NCI-H1436 (cell line): ENCODE measurements around the gene PEMT.

ENCODE experiments used
- DNase-seq: peaks from one replicate; lab custom pipeline; 2025; lab: John Stamatoyannopoulos, UW

The PEMT gene

GRCh38 chr17:17553217-17554195 lies 38.0 kb downstream of the PEMT start:
- no peak for DNase-seq

DNA sequence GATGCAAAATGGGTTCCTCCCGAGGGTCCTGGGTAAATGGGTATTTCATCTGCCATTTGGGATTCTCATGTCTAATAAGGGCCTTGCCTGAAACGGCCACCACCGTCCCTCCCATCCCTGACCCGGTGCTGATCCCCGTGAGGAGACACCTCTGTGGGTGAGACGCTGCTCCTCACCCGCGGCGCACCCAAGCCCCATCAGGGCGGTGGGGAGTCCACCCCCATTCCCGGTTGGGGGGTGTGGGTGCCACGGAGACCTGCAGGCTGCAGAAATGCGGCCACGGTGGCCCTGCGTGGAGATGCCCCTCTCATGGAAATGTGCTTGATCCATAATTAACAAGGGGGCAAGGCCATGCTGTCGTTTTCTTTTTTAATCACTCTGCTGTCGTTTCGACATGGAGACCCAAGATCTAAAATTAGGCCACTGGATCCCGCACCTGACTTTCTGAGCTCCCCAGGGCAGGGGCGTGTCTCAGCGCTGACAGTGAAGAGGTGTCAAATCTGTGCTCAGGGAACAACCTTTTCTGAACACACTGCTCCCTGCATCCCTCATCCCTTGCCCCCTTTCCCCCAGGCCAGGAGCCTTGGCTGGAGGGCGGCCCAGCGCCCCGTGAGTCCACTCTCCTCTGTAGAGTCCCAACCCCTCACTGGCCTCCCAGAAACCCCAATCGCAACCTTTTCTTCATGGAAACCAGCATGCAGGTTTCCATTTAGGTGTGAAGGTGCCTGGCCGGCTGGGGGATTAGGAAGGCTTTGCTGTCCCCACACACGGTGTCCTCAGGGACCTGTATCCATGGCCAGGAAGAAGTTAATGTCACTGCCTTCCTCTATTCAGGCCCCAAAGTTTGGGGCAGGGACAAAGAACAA lies 38.9 kb downstream of the PEMT start:
- DNase-seq: no peak

DNA sequence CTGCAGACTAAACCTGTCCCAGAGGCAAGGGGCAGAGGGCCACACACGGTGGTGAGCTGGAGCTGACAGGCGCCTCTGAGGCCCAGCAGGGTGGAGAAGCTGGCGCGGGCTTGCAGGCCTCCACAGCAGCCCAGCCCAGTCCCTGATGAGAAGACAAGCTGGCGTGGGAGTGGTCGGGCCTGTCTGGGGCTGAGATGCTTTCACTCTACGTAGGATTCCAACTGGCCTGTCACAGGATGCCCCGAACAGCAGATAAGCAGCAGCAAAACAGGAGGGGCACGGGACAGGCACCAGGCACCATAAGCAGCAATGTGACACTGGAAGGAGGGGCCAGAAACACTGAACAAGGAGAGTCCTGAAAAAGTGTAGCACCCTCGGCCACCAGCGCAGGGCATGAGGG lies 40.1 kb downstream of the PEMT start:
- DNase-seq: no peak

GRCh38 chr17:17549732-17550366 lies 41.7 kb downstream of the PEMT start:
- DNase-seq: no peak

- DNase-seq: no peak
Measured at GRCh38 chr17:17548044-17548443, 43.5 kb downstream of the PEMT start.

- DNase-seq: no peak
Measured at GRCh38 chr17:17547210-17547764, 44.2 kb downstream of the PEMT start.

DNA sequence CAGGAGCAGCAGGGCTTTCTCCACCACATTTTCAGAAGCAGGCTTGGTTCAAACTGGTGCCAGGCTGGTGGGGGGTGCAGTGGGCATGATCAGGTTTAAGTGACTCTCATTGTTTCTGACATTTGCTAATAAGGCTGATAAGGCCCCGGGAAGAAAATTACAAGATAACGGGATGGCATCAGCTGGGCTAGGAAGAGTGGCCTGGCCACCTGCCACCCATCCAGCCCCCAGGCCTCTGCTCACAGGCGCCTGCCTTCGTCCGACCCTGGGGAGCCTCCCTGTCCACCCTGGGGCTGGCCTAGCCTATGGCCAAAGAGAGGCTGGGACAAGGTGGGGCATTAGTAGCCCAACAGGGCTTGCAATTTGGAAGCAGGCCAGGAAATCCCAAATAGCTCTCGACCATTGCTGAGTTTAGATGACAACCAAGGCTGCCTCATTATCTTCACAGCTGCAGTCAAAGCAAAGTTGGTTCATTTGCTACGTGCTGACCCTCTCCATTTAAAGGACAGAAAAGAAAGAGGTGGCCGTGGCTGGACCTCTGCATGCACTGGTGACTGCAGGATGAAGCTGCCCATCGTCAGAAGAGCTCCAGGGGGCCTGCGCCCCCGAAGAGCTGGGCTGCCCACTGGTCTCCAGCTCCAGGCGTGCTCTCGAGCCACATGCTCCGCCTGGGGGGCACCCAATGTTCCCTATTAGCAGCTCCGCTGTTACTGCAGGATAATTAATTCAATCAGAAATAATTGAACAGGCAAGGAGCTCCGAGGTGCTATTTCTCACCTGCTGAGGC lies 44.9 kb downstream of the PEMT start:
- no peak for DNase-seq

- DNase-seq: no peak
Measured at GRCh38 chr17:17545984-17546383, 45.5 kb downstream of the PEMT start.

DNA sequence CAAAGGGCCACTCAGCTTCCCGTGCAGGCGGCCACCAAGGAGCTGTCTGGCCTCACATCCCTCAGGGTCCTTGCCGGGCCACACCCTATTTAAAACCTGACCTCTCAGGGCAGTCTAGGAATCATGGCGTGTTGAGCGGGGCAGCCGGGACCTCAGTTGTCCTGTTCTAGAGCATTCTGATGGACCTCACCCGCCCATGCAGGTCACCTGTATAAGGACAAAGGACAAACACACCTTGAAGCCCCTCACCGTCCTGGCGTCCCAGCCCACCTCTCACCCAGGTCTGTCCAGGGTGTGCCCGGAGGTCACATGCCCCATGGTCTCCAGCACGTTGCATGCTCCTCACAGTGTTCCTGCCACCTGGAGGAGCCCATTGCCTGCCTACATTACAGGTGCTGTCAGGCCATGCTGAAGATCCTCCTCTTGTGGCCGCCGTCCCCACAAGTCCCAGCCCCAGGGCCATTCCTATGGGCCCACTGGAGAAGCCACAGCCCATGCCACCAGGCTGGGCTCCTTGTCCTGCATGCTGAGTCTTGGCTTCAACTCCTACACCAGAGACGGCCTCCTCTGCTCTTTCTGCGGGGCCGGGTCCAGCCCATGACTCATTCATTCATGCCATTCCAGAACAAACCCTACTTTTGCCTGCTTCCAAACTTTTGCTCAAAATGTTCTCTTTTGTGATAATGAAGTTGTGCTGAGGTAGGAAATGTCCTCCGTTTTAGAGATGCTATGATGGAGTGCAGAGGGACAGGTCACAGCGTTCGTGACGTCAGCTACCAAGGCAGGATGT lies 46.3 kb downstream of the PEMT start:
- no peak for DNase-seq

GRCh38 chr17:17542906-17543635 lies 48.4 kb downstream of the PEMT start:
- DNase-seq: no peak

DNA sequence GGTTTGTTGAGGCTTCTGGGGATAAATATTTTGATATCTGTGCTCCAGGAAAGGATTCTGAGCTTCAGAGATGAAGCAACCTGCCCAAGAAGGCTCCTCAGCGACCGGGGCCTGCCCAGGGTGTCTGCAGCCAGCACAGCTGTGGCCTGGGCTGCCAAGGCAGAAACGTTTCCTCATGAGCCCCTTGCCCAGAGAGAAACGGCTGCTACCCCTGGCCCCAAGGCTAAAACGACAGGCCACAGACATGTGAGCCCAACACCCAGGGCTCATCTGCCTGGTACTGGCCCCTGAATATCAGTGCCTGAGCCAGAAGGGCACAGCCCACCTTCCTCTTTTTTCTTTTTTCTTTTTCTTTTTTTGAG lies 49.9 kb downstream of the PEMT start:
- no peak for DNase-seq

DNA sequence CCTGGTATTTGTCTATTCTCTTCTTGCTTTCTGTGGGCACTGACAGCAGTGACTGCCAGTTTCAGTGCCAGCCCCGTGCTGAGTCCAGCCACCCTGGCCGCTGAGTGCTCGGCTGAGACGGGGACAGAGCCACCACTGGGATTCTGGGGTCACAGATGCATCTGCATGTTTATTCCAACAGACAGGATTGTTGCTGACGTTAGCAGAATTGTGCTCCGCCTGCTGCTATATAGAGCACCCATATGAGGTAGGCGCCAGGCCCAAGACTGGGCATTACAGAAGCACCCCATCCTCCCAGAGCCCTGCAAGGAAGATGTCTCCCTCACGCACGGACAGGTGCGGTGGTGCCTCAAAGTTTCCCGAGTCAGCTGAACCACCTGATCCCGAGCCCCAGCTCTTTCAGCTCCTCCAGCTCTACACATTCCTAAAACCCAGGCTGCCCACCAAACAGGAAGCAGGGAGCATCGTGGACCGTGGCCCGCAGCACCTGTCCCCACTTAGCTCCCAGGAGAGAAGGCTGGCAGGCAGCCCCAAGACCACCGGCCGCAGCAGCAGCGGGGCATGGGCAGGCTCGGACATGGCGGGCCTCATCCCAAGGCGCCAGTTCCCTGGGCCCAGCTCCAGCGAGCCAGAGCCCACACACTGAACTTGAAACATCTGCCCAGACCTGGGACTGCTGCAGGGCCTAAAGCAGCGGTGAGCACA lies 50.4 kb downstream of the PEMT start:
- no peak for DNase-seq

DNA sequence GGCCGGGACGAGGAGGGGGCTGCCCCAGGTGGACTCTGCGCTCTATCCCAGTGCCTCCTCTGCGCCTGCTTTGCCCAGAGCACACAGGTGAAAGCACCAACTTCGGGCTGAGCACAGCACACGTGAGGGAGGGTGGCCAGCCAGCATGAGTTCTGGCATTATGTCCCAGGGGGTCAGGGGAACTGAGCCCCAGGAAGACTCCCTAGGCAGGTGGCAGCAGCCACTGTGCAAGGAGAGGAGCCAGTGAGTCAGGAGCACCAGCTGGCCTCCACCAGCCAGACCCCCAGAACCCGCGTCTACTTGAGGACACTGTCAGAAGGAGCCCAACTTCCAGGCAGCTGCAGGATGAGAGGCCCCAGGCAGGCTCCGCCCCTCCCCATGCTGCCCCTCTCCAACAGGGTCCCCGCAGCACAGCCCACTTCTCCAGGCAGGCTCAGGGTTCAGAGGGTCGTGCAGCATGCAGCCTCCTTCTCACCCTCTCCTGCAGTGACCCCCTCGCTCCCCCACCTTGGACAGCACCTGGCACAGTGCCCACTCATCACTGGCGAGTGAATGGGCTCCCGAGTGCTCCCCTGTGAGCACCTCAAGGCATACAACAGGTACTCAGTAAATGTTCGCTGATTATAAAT lies 51.1 kb downstream of the PEMT start:
- DNase-seq: peak; percentile 60

GRCh38 chr17:17539591-17539990 lies 51.9 kb downstream of the PEMT start:
- no peak for DNase-seq

GRCh38 chr17:17538417-17539391 lies 52.8 kb downstream of the PEMT start:
- peak; percentile 59 for DNase-seq

- no peak for DNase-seq
Measured at GRCh38 chr17:17537311-17538099, 54.0 kb downstream of the PEMT start.

- no peak for DNase-seq
Measured at GRCh38 chr17:17536702-17537101, 54.8 kb downstream of the PEMT start.
